Measurements from ENCODE around the gene WDR90.
"Not testable (repeated sequence)": the region's sequence is repeated elsewhere in the genome, so short reads cannot be mapped to it uniquely, and the experiment has no call there.

Gene WDR90

GRCh38 chr16:689175-689897, 40.2 kb downstream of the WDR90 start:
- no peak for DNase-seq (ENCODE audit: low read depth)

DNA sequence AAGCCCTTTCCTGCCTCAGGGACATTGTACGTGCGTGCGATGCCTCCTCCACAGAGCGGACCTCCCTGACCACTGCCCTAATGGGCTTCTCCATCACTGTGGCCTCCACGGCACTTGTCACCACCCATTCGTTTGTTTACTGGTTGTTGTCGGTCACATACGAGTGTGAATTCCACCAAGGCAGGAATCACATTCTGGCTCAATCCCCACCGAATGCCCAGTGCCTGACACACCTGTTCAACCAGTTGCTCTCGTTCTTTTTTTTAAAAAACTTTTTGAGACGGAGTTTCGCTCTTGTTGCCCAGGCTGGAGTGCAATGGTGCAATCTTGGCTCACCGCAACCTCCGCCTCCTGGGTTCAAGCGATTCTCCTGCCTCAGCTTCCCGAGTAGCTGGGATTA, 42.1 kb downstream of the WDR90 start:
- not testable (repeated sequence) for DNase-seq (ENCODE audit: low read depth)

- no peak for DNase-seq (ENCODE audit: low read depth)
Measured at GRCh38 chr16:692356-693108, 43.4 kb downstream of the WDR90 start.

DNA sequence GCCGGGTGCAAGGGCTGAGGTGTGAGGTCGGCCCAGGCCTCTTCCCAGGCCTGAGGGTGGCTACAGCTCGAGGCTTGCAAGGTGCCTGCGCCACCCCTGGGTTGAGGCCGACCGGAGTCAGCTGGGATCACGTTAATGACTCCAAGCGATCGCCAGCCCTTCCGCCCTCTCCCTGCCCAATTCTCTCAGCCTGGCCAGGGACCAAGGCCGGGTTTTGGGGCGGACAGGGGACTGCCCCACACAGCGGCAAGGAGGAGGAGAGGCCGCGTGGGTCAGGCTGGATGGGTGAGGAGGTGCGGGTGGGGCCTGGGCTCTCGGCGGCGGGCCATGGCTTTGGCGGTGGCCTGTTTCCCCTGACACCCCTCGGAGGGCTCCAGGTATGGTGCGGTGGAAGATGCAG, 44.2 kb downstream of the WDR90 start:
- DNase-seq (ENCODE audit: low read depth), result no peak

GRCh38 chr16:693766-694165, 44.6 kb downstream of the WDR90 start:
- DNase-seq (ENCODE audit: low read depth), result no peak

DNA sequence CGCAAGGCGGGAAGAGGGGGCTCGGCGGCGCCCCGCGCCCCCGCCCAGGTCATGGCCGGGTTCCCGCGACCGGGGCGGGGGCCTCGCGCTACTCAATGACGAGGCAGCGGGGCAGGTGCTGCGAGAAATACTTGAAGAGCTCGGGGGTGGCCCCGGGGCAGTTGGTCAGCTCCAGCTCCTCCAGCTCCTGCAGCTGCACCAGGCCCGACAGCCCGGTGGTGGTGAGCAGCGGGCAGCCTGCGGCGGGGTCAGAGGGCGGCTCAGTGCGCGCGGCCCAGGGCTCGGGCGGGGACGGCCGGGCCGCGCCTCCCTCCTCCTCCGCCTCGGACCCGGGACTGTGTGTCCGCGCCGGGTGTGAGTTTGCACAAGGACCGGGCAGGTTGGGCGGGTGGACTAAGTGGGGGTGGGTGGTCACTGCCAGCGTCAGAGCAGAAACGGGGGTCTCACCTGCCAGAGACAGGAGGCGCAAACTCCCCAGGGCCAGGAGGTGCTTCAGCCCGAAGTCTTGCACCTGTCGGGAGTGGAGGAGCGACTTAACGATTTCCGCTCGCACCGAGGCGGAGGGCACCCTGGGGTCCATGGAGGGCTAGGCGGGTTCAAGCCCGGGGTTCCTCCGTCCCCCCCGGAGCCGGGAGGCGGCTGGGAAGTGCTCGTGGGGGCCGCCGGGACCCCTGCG, 45.2 kb downstream of the WDR90 start:
- DNase-seq (ENCODE audit: low read depth), result no peak

DNA sequence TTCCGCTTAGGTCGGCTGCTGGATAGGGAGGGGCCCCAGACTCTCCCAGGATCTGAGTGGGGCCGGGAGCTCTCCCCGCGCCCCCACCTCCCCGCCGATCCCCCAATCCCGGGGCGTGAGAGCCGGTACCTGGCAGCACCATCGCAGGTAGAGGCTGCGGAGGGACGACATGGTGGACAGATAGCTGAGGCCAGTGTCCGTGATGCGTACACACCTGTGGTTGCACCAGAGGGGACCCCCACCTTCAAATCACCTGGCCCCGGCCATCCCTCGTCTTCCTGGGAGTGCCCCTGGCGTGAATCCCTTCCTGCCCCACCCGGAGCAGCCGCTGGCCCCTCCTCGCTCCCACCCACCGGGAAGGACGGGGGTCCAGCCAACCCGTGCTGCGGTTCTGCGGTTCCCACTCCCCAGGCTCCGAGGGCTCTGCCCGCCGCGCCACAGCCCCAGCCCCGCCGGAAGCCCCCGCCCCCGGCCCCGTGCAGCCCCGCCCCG, 45.7 kb downstream of the WDR90 start:
- DNase-seq (ENCODE audit: low read depth), result no peak

GRCh38 chr16:695355-696089, 46.4 kb downstream of the WDR90 start:
- DNase-seq (ENCODE audit: low read depth), result peak; percentile 51

DNA sequence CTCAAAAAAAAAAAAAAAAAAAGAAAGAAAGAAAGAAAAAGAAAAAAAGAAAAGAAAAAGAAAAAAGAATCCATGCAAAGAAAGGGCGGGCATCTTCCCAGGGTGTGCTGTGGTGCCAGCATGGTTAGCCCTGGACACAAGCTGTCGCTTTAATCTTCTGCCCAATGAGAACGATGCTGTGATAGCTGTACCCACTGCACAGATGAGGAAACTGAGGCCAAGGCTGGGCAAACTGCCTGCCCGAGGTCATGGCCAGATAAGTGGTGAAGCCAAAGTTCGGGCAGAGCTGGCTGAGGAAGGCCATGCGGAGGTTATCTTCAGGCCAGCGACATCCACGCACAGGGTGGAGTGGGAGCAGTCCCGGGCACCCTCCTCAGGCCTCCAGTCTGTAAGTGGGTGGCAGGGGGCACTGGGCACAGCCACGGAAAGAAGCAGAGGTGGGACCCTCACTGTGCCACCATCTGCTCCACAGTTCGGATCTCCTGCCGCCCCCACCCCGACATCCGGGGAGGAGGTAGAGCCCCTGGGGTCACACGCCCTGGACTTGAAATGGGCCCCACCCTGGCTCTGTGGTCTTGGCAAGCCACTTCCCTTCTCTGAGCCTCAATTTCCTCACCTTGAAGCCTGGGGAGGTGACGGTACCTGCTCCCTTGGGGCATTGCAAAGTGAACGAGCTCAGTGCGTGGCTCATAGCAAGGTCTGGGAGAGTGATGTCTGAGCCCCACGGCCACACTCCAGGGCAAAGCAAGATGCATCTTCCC, 49.9 kb downstream of the WDR90 start:
- DNase-seq (ENCODE audit: low read depth), result no peak

- DNase-seq (ENCODE audit: low read depth), result no peak
Measured at GRCh38 chr16:700684-701584, 51.8 kb downstream of the WDR90 start.

- DNase-seq (ENCODE audit: low read depth), result no peak
Measured at GRCh38 chr16:702341-702740, 53.2 kb downstream of the WDR90 start.

DNA sequence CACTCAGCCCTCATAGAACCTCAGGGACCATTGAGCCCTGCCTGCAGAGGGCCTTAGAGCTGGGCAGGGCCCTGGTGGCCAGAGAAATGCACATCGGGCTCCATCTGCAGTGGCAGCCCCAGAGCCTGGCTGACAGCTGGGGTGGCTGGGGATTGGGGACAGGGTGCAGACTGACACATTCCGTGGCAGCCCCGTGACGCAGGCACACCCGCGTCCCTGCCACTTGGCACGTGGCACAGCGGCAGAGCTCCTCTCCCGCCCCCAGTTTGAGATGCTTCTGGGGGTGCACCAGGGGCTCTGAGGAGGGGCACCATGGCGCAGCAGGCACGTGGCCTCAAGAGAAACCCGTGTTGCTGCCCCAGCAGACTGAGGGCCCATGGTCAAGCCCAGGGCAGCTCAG, 54.2 kb downstream of the WDR90 start:
- DNase-seq (ENCODE audit: low read depth), result no peak

DNA sequence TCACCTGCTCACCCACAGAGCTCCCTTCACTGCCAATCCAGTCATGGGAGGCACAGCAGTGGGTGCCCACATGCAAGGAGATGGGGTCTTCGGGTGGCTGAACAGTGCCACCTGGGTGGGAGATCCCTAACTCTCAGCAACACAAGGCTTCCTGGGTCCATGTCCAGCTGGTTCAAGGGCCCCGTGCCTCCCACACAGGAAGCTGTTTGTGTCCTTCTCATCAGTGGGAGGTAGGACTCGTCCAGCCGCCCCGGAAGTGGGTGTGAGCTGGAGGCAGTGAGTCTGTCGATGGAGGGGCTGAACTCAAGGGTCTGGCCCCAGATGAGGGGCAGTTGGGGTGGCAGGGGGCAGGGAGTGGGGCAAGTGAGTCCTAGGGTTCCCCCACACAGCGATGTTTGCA, 54.9 kb downstream of the WDR90 start:
- no peak for DNase-seq (ENCODE audit: low read depth)

DNA sequence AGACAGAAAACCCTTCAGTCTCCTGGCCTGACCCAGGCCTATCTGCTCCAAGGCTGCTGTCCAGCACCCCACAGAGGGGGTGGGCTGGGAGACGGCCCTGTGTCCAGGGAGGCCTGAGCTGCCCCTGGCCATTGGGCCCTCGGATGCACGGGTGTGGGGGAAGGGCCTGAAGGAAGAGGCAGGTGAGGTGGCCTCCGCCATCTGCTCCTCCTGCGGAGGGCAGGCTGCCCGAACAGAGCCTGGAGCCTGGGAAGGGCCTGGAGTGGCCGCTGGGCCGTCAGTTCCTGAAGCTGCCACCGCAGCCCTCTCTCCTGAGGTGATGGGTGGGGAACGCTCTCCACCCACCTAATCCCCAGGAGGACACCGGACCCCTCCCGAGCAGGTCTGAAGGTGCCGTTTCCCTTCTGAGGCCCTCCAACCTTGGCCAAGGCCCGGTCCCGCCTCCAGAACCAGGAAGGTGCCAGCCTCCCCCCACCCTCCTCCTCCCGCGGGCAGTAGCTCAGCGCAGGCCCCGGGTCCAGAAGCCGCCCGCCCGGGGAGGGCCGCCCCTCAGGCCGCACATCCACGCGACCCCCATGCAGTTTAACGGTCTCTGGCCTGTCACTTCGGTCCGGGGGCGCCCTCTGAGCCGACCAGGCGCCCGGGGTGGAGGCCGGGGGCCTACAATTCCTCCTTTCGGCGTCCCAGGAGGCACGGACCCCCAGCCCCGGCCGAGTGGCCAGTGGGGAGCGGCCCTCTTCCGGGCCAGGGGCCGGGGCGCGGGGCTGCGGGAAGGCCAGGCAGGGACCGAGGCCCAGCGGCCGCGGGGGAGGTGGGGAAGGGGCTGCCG, 55.6 kb downstream of the WDR90 start:
- DNase-seq (ENCODE audit: low read depth), result no peak

- no peak for DNase-seq (ENCODE audit: low read depth)
Measured at GRCh38 chr16:705431-706188, 56.4 kb downstream of the WDR90 start, which contains the start of gene FBXL16. Gene FBXL16, minus strand, starts transcription at chr16:705801. Its CDS starts 8,396 bp downstream, at chr16:697405.

- DNase-seq (ENCODE audit: low read depth), result no peak
Measured at GRCh38 chr16:706189-707061, 57.3 kb downstream of the WDR90 start.

DNA sequence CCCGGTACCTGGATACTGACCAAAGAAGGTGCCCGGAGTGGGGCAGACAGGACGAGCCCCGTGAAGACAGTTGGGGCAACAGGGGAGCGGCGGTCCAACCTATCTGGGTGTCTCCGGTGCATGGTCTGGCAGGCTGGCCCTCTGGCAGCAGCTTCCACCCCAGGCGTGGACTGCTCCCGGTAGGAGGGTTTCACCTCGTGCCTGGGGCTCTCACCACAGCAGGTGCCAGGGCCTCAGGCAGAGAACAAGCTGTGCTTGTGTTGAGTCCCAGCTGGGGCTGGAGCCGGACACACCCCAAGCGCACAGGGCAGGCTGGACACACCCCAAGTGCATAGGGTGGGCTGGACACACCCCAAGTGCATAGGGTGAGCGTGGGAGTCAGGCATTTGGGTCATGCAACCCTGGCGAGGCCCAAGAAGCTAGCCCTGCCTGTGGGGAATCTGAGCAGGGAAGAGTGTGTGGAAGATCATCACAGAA, 57.9 kb downstream of the WDR90 start:
- DNase-seq (ENCODE audit: low read depth), result no peak

All from stimulated activated CD8-positive, alpha-beta memory T cell treated with anti-CD3 and anti-CD28 coated beads, Interleukin-12 subunit alpha, Interleukin-12 subunit beta, amount 100 ng/mL, for 4 hours (primary cell).